Measurements from ENCODE around the gene LPGAT1.

GRCh38 chr1:211808475-211808874 lies 22.1 kb downstream of the LPGAT1 start:
- TF ChIP-seq CTCF (IDR thresholded peaks at IDR 0.05) (no peak), POLR2A (IDR thresholded peaks at IDR 0.05) (no peak)

Data from thyroid gland (tissue), 4 donors.